Stimulated activated CD4-positive, alpha-beta T cell treated with anti-CD3 and anti-CD28 coated beads, Interleukin-4, amount 100 ng/mL, for 1 hour (primary cell): ENCODE results near the gene COL13A1.

Experiments used
- DNase-seq: peaks from one replicate; pipeline ENCODE4 v3.0.0-alpha.2; 2020

COL13A1 gene

GRCh38 chr10:69825604-69826003 is 23.9 kb downstream of the COL13A1 start:
- no peak for DNase-seq

- DNase-seq, result no peak
Measured at GRCh38 chr10:69826094-69826493, 24.4 kb downstream of the COL13A1 start.

GRCh38 chr10:69826789-69827554 is 25.3 kb downstream of the COL13A1 start:
- no peak for DNase-seq

GRCh38 chr10:69828144-69828870 is 26.6 kb downstream of the COL13A1 start:
- DNase-seq, result no peak

GRCh38 chr10:69829775-69830174 is 28.1 kb downstream of the COL13A1 start:
- DNase-seq, result no peak

GRCh38 chr10:69831231-69831855 is 29.6 kb downstream of the COL13A1 start:
- DNase-seq, result no peak

- DNase-seq, result no peak
Measured at GRCh38 chr10:69835233-69835632, 33.5 kb downstream of the COL13A1 start.

GRCh38 chr10:69835875-69836730 is 34.4 kb downstream of the COL13A1 start:
- no peak for DNase-seq

- DNase-seq, result no peak
Measured at GRCh38 chr10:69836731-69837030, 35.0 kb downstream of the COL13A1 start.

GRCh38 chr10:69837261-69837660 is 35.6 kb downstream of the COL13A1 start:
- DNase-seq, result no peak

- no peak for DNase-seq
Measured at GRCh38 chr10:69838418-69838817, 36.7 kb downstream of the COL13A1 start.

- no peak for DNase-seq
Measured at GRCh38 chr10:69838853-69839252, 37.1 kb downstream of the COL13A1 start.

GRCh38 chr10:69839696-69840345 is 38.1 kb downstream of the COL13A1 start:
- DNase-seq, result no peak

GRCh38 chr10:69840773-69841172 is 39.1 kb downstream of the COL13A1 start:
- no peak for DNase-seq

- DNase-seq, result no peak
Measured at GRCh38 chr10:69842020-69842419, 40.3 kb downstream of the COL13A1 start.

GRCh38 chr10:69842882-69843281 is 41.2 kb downstream of the COL13A1 start:
- no peak for DNase-seq

- DNase-seq, result no peak
Measured at GRCh38 chr10:69843923-69844322, 42.2 kb downstream of the COL13A1 start.

- no peak for DNase-seq
Measured at GRCh38 chr10:69844698-69845097, 43.0 kb downstream of the COL13A1 start.

- DNase-seq, result no peak
Measured at GRCh38 chr10:69845574-69846292, 44.0 kb downstream of the COL13A1 start.

GRCh38 chr10:69846293-69846921 is 44.7 kb downstream of the COL13A1 start:
- DNase-seq, result no peak

GRCh38 chr10:69847458-69847857 is 45.8 kb downstream of the COL13A1 start:
- DNase-seq, result no peak
